Head of caudate nucleus (tissue), 42 donors: ENCODE measurements around the gene SVOP.

ENCODE experiments used
- DNase-seq, 42 donors: peaks; one replicate each; pipeline versions ENCODE4 v3.0.0 to v3.0.0-alpha.2; 2020 to 2021; ENCODE audit warnings: mixed read lengths in 7 of 42
- intact Hi-C: fragments of 100-400 bp; cut with DNase I; formaldehyde crosslinking; loops from one replicate; pipeline ENCODE4 v1.15.0; 2022

Gene SVOP

GRCh38 chr12:108950991-108951739, 69.7 kb downstream of the SVOP start:
- DNase-seq: peak; percentile 47 to 90 (median 76)
- intact Hi-C loops: loop anchor here (10.0 kb wide), 1 partner anchor 144 kb away; the partner anchor contains the start of genes ALKBH2 and UNG

- intact Hi-C loops: loop anchor here (10.0 kb wide), 1 partner anchor 145 kb away; the partner anchor contains the start of genes ALKBH2 and UNG
- DNase-seq: peak in 1 of 42 donors; percentile 23
These were observed 70.9 kb downstream of the SVOP start for GRCh38 chr12:108949976-108950375.

- DNase-seq: no peak
- intact Hi-C loops: no loop called here
These were observed 72.5 kb downstream of the SVOP start for GRCh38 chr12:108948367-108948766.

GRCh38 chr12:108947097-108947496, 73.8 kb downstream of the SVOP start:
- intact Hi-C loops: no loop called here
- DNase-seq: no peak

- intact Hi-C loops: no loop called here
- no peak for DNase-seq
These were observed 80.7 kb downstream of the SVOP start for GRCh38 chr12:108940138-108940537.

- intact Hi-C loops: no loop called here
- DNase-seq: peak in 2 of 42 donors; percentile 7 to 8
These were observed 81.3 kb downstream of the SVOP start for GRCh38 chr12:108939594-108939993.

GRCh38 chr12:108938247-108938924, 82.5 kb downstream of the SVOP start:
- no peak for DNase-seq
- intact Hi-C loops: no loop called here

- no peak for DNase-seq
- intact Hi-C loops: no loop called here
These were observed 85.6 kb downstream of the SVOP start for GRCh38 chr12:108935159-108935763.

GRCh38 chr12:108933949-108934348, 86.9 kb downstream of the SVOP start:
- intact Hi-C loops: no loop called here
- peak in 14 of 42 donors; percentile 6 to 60 (median 25) for DNase-seq

GRCh38 chr12:108930756-108931155, 90.1 kb downstream of the SVOP start:
- intact Hi-C loops: no loop called here
- no peak for DNase-seq

GRCh38 chr12:108930155-108930554, 90.7 kb downstream of the SVOP start:
- DNase-seq: no peak
- intact Hi-C loops: no loop called here

GRCh38 chr12:108928695-108929094, 92.2 kb downstream of the SVOP start:
- no peak for DNase-seq
- intact Hi-C loops: no loop called here

- intact Hi-C loops: no loop called here
- DNase-seq: no peak
These were observed 98.0 kb downstream of the SVOP start for GRCh38 chr12:108922918-108923317.

GRCh38 chr12:108921946-108922345, 98.9 kb downstream of the SVOP start:
- intact Hi-C loops: no loop called here
- no peak for DNase-seq

GRCh38 chr12:108918960-108919642, 101.8 kb downstream of the SVOP start:
- intact Hi-C loops: no loop called here
- DNase-seq: no peak

GRCh38 chr12:108918206-108918605, 102.7 kb downstream of the SVOP start:
- no peak for DNase-seq
- intact Hi-C loops: no loop called here

- intact Hi-C loops: no loop called here
- no peak for DNase-seq
These were observed 104.5 kb downstream of the SVOP start for GRCh38 chr12:108916336-108916735.

GRCh38 chr12:108915632-108916133, 105.2 kb downstream of the SVOP start:
- intact Hi-C loops: no loop called here
- DNase-seq: no peak

- intact Hi-C loops: no loop called here
- peak in 17 of 42 donors; percentile 11 to 57 (median 25) for DNase-seq
These were observed 106.7 kb downstream of the SVOP start for GRCh38 chr12:108914121-108914531.
